PC-9 (cell line): ENCODE results near the gene LCE6A. TPM values are rescaled to one million over a fixed set of nuclear protein-coding genes. Genes with fewer than 3 reads are reported as not detected.

Source experiments
- BruUV-seq: library from RNA; stranded (reverse); fragments of 400-500 nt; replicated peaks from 2 replicates; lab custom pipeline; 2021; lab: Mats Ljungman, UMichigan
- CTCF ChIA-PET: fragments of 300-600 bp; sonication (Branson Sonifier 250); formaldehyde crosslinking; loops from one replicate; lab custom pipeline; 2022; ENCODE audit warnings: antibody characterized with exemption; lab: Charles Lee
- POLR2A ChIA-PET: fragments of 300-600 bp; sonication (Branson Sonifier 250); formaldehyde crosslinking; loops from one replicate; lab custom pipeline; 2022; ENCODE audit warnings: antibody characterized with exemption; ENCODE audit not compliant: unreplicated experiment; lab: Charles Lee
- DNase-seq, 2 experiments: peaks; one replicate each; pipeline versions ENCODE4 v3.0.0 to v3.0.0-alpha.2; 2015 to 2022; ENCODE audit warnings: mixed read lengths in 1 of 2
- H2AFZ ChIP-seq: fragments of 200-600 bp; sonication (generic); 2 replicates; pipeline ENCODE4 v1.8.1; 2017; ENCODE audit warnings: antibody characterized with exemption
- H3F3A ChIP-seq: fragments of 200-600 bp; sonication (generic); 2 replicates; pipeline ENCODE4 v1.8.1; 2017; ENCODE audit warnings: antibody characterized with exemption, mild to moderate bottlenecking, low read depth; ENCODE audit not compliant: insufficient read depth
- H3K27ac ChIP-seq: fragments of 200-600 bp; sonication (generic); 2 replicates; pipeline ENCODE4 v1.6.1; 2016; ENCODE audit warnings: mixed run types
- H3K27me3 ChIP-seq: fragments of 200-600 bp; sonication (generic); 2 replicates; pipeline ENCODE4 v1.6.1; 2016; ENCODE audit warnings: low read depth, mixed run types; ENCODE audit not compliant: insufficient read depth
- H3K36me3 ChIP-seq: fragments of 200-600 bp; sonication (generic); 2 replicates; pipeline ENCODE4 v1.6.1; 2016; ENCODE audit warnings: low read depth, mixed run types
- H3K4me1 ChIP-seq: fragments of 200-600 bp; sonication (generic); replicated peaks from 2 replicates; pipeline ENCODE4 v1.6.1; 2016; ENCODE audit warnings: mixed run types; ENCODE audit not compliant: insufficient read depth
- H3K4me2 ChIP-seq: fragments of 200-600 bp; sonication (generic); 2 replicates; pipeline ENCODE4 v1.6.1; 2017; ENCODE audit warnings: mixed run types
- H3K4me3 ChIP-seq: fragments of 200-600 bp; sonication (generic); 2 replicates; pipeline ENCODE4 v1.6.1; 2016; ENCODE audit warnings: mixed run types
- H3K79me2 ChIP-seq: fragments of 200-600 bp; sonication (generic); 2 replicates; pipeline ENCODE4 v1.6.1; 2017; ENCODE audit warnings: low read depth, mixed run types
- H3K9me2 ChIP-seq: fragments of 200-600 bp; sonication (generic); 2 replicates; pipeline ENCODE4 v1.8.1; 2017; ENCODE audit warnings: mild to moderate bottlenecking; ENCODE audit not compliant: insufficient read depth
- H3K9me3 ChIP-seq: fragments of 200-600 bp; sonication (generic); 2 replicates; pipeline ENCODE4 v1.8.1; 2016; ENCODE audit warnings: low read depth; ENCODE audit not compliant: insufficient read depth
- H4K20me1 ChIP-seq: fragments of 200-600 bp; sonication (generic); 2 replicates; pipeline ENCODE4 v1.8.1; 2017; ENCODE audit not compliant: insufficient read depth
- CTCF ChIP-seq: fragments of 200-600 bp; sonication (generic); conservative IDR thresholded peaks from 2 replicates; pipeline ENCODE4 v1.6.1; 2017; ENCODE audit warnings: mixed run types, antibody characterized with exemption, mild to moderate bottlenecking, moderate library complexity
- EZH2 ChIP-seq: fragments of 200-600 bp; sonication (generic); IDR thresholded peaks from 2 replicates; pipeline ENCODE4 v1.8.0; 2017; ENCODE audit warnings: antibody characterized with exemption, low read depth
- intact Hi-C: fragments of 100-400 bp; cut with micrococcal nuclease; formaldehyde crosslinking; loops from one replicate; pipeline ENCODE4 v1.10.0; 2022; ENCODE audit not compliant: unreplicated experiment
- total RNA-seq: library from RNA; stranded (reverse); gene quantifications from 2 replicates; pipeline ENCODE4 v1.2.3, GENCODE V29; 2021

The LCE6A gene
- total RNA-seq, 1 experiment from 2014 or later = not detected

GRCh38 chr1:152824964-152825363, 17.7 kb upstream of the LCE6A start:
- H3K27ac ChIP-seq = no peak overlapping the region
- H3K36me3 ChIP-seq = no peaks in the 10 kb centered on the region
- H3K79me2 ChIP-seq = no peaks in the 10 kb centered on the region
- BruUV-seq = no TSS peak
- no peak for TF ChIP-seq CTCF
- TF ChIP-seq EZH2 = no peak
- H4K20me1 ChIP-seq = 0 out of 2 replicates have a peak, but pooled peaks cover 3% of the 10 kb centered on the region
- no peaks in the 10 kb centered on the region for H3F3A ChIP-seq
- peaks cover 26% of the 10 kb centered on the region; the same call in 1 of the 2 replicates for H3K27me3 ChIP-seq
- H3K4me2 ChIP-seq = no peak overlapping the region
- intact Hi-C loops = no loop called here
- no peaks in the 10 kb centered on the region for H3K4me1 ChIP-seq
- ChIA-PET POLR2A (no interaction called here), CTCF (no interaction called here)
- H3K4me3 ChIP-seq = no peak overlapping the region
- no peak overlapping the region for H2AFZ ChIP-seq
- H3K9me3 ChIP-seq = no peaks in the 10 kb centered on the region
- no peak for DNase-seq
- no peaks in the 10 kb centered on the region for H3K9me2 ChIP-seq

- no peak for TF ChIP-seq CTCF
- no peak for TF ChIP-seq EZH2
- CTCF ChIA-PET = no interaction called here
- no TSS peak for BruUV-seq
These were observed 15.5 kb upstream of the LCE6A start, which contains the start of gene LCE1A for GRCh38 chr1:152827173-152827572. TSS of gene LCE1A (plus strand) at chr1:152827473. CDS start at chr1:152827473, 0 bp downstream.

GRCh38 chr1:152836870-152837269, 5.8 kb upstream of the LCE6A start:
- TF ChIP-seq CTCF = no peak
- Histone ChIP-seq H3K4me2 (no peak overlapping the region), H2AFZ (no peak overlapping the region), H3K36me3 (no peaks in the 10 kb centered on the region), H3K9me3 (no peaks in the 10 kb centered on the region), H3K27me3 (peaks cover 25% of the 10 kb centered on the region), H3K4me1 (no peaks in the 10 kb centered on the region), H3K27ac (no peak overlapping the region), H3K79me2 (no peaks in the 10 kb centered on the region), H4K20me1 (no peaks in the 10 kb centered on the region), H3K9me2 (no peaks in the 10 kb centered on the region), H3K4me3 (no peak overlapping the region), H3F3A (no peaks in the 10 kb centered on the region)
- intact Hi-C loops = no loop called here
- DNase-seq = no peak
- ChIA-PET POLR2A (no interaction called here), CTCF (no interaction called here)
- BruUV-seq = no TSS peak

More at GRCh38 chr1:152827173-152827572, 15.5 kb upstream of the LCE6A start, which contains the start of gene LCE1A:
- Histone ChIP-seq H3K4me2 (no peak within 1 kb of the TSS), H3K79me2 (no peaks in the 10 kb centered on the region), H3F3A (no peaks in the 10 kb centered on the region), H3K4me1 (no peaks in the 10 kb centered on the region), H4K20me1 (0 out of 2 replicates have a peak, but pooled peaks cover 3% of the 10 kb centered on the region), H3K27ac (no peak within 1 kb of the TSS), H3K9me2 (no peaks in the 10 kb centered on the region), H2AFZ (no peak within 1 kb of the TSS), H3K9me3 (no peaks in the 10 kb centered on the region), H3K36me3 (no peaks in the 10 kb centered on the region), H3K4me3 (no peak within 1 kb of the TSS), H3K27me3 (peaks cover 40% of the 10 kb centered on the region; the same call in 1 of the 2 replicates)
- POLR2A ChIA-PET = no interaction called here
- DNase-seq = no peak
- intact Hi-C loops = no loop called here
